ENCODE data around the gene AFF2. TPM values are rescaled to one million over a fixed set of nuclear protein-coding genes. Genes with fewer than 3 reads are reported as not detected.

Gene AFF2
- total and polyA plus RNA-seq, 2 donors (not counting 3 experiments of a cell fraction or from before 2014, with no cell fraction given), result 0.03 to 0.07 TPM

DNA sequence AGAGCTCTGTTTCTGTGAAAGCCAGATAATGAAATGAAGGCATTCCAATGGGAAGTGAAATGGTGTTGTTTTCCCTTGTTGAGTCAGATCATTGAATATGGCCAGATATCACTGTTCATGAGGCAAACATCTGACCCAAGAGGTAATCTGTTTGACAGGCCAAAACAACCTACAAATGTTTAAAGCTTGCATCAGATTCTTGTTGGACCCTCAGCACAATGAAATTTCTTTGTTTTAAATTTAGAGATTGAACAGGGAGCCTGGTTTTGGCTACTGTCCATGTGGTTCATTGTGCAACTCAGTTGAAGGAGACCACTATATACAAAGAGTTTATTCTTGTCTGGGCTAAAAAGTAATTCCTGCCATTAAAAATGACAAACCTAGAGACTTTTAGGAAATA is 159.1 kb downstream of the AFF2 start:
- no TSS peak for BruUV-seq (replicated peaks)
- no peak overlapping the region for H3K27ac ChIP-seq (ENCODE audit: insufficient read depth, low read depth, low read length)
- no peak overlapping the region for H3K4me2 ChIP-seq (ENCODE audit: insufficient read depth, low read length)
- no peaks in the 10 kb centered on the region for H4K20me1 ChIP-seq (replicated peaks; ENCODE audit: control insufficient read depth, extremely low read depth, insufficient read depth, low read length)
- POLR2A ChIA-PET, result no interaction called here
- no peaks in the 10 kb centered on the region for H3K27me3 ChIP-seq (ENCODE audit: control insufficient read depth in 2 of 2, insufficient read depth in 2 of 2, low read length in 2 of 2)
- H3K9me3 ChIP-seq (replicated peaks; ENCODE audit: control insufficient read depth, insufficient read depth, low read length), result no peaks in the 10 kb centered on the region
- H3K4me1 ChIP-seq (ENCODE audit: control insufficient read depth, extremely low read depth, insufficient read depth, low read length), result no peaks in the 10 kb centered on the region
- DNase-seq (ENCODE audit: low read depth, low spot score) (no peak), FAIRE-seq (no peak)
- H3K9ac ChIP-seq (replicated peaks; ENCODE audit: extremely low read depth, insufficient read depth, low read length), result no peak overlapping the region
- H3K36me3 ChIP-seq (ENCODE audit: control insufficient read depth in 2 of 2, extremely low read depth in 1 of 2, insufficient read depth in 2 of 2, low read length in 2 of 2), result no peaks in the 10 kb centered on the region
- H2AFZ ChIP-seq (ENCODE audit: low read depth, low read length), result no peak overlapping the region
- dilution Hi-C loops (cut with MboI; ENCODE audit: extremely low pct_ligation_motif_present, low sequenced_read_pairs) (no loop called here), intact Hi-C loops (cut with micrococcal nuclease) (no loop called here)
- H3K4me3 ChIP-seq (replicated peaks in 1 of 3; ENCODE audit: insufficient read depth in 1 of 3, low read depth in 1 of 3, low read length in 3 of 3), result no peak overlapping the region
- no peak for TF ChIP-seq GATA2 (IDR thresholded peaks at IDR 0.05; ENCODE audit: insufficient read depth, insufficient read length, low read depth, low read length)
- TF ChIP-seq POLR2AphosphoS5 (IDR thresholded peaks at IDR 0.05; ENCODE audit: insufficient read depth, low read depth, low read length), result no peak
- TF ChIP-seq JUN (IDR thresholded peaks at IDR 0.05; ENCODE audit: borderline replicate concordance, insufficient read depth, insufficient read length, low read depth), result no peak
- no peak for TF ChIP-seq EZH2 (IDR thresholded peaks at IDR 0.05; ENCODE audit: borderline replicate concordance, low read depth, low read length, severe bottlenecking)
- TF ChIP-seq, protein P1, sequence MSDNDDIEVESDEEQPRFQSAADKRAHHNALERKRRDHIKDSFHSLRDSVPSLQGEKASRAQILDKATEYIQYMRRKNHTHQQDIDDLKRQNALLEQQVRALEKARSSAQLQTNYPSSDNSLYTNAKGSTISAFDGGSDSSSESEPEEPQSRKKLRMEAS (IDR thresholded peaks at IDR 0.05; ENCODE audit: insufficient read depth, insufficient read length), result no peak
- TF ChIP-seq POLR2A (IDR thresholded peaks at IDR 0.05; ENCODE audit: low read depth, low read length), result no peak
- no peak for TF ChIP-seq FOS (IDR thresholded peaks at IDR 0.05; ENCODE audit: borderline replicate concordance, insufficient read depth, low read length)
- TF ChIP-seq, protein P2, sequence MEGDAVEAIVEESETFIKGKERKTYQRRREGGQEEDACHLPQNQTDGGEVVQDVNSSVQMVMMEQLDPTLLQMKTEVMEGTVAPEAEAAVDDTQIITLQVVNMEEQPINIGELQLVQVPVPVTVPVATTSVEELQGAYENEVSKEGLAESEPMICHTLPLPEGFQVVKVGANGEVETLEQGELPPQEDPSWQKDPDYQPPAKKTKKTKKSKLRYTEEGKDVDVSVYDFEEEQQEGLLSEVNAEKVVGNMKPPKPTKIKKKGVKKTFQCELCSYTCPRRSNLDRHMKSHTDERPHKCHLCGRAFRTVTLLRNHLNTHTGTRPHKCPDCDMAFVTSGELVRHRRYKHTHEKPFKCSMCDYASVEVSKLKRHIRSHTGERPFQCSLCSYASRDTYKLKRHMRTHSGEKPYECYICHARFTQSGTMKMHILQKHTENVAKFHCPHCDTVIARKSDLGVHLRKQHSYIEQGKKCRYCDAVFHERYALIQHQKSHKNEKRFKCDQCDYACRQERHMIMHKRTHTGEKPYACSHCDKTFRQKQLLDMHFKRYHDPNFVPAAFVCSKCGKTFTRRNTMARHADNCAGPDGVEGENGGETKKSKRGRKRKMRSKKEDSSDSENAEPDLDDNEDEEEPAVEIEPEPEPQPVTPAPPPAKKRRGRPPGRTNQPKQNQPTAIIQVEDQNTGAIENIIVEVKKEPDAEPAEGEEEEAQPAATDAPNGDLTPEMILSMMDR (IDR thresholded peaks at IDR 0.05; ENCODE audit: extremely low read depth in 1 of 2, insufficient read depth in 1 of 2, low read depth in 1 of 2, low read length in 2 of 2), result no peak
- no peak for TF ChIP-seq MYC (IDR thresholded peaks at IDR 0.05; ENCODE audit: low read depth, low read length)
- CTCF ChIA-PET, result no interaction called here
- no peaks in the 10 kb centered on the region for H3K9me1 ChIP-seq (replicated peaks; ENCODE audit: control insufficient read depth, extremely low read depth, insufficient read depth, low read length)
- no peaks in the 10 kb centered on the region for H3K79me2 ChIP-seq (ENCODE audit: control insufficient read depth, insufficient read depth, low read length)

Data from endothelial cell of umbilical vein (primary cell).